Femur (tissue), 1 donor: ENCODE measurements around the gene PYCARD.
"Not testable (repeated sequence)": the region's sequence is repeated elsewhere in the genome, so short reads cannot be mapped to it uniquely, and the experiment has no call there.

Experiments
- DNase-seq: peaks from one replicate; pipeline ENCODE4 v3.0.0-alpha.2; 2017

The PYCARD gene

DNA sequence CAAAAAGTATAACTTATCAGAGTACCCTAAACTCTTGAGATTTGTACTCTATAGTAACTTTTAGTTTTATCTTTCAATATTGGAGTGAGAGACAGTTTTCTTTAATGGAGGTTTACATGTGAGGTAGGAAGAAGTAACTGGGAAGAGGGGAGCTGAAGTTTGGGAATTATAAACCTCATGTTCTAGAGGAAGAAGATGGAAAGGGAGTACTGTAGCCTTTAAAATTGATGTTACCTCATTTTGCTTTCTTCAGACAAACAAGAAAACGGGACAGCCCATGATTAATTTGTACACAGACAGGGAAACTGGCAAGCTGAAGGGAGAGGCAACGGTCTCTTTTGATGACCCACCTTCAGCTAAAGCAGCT lies 13.2 kb downstream of the PYCARD start:
- no peak for DNase-seq

DNA sequence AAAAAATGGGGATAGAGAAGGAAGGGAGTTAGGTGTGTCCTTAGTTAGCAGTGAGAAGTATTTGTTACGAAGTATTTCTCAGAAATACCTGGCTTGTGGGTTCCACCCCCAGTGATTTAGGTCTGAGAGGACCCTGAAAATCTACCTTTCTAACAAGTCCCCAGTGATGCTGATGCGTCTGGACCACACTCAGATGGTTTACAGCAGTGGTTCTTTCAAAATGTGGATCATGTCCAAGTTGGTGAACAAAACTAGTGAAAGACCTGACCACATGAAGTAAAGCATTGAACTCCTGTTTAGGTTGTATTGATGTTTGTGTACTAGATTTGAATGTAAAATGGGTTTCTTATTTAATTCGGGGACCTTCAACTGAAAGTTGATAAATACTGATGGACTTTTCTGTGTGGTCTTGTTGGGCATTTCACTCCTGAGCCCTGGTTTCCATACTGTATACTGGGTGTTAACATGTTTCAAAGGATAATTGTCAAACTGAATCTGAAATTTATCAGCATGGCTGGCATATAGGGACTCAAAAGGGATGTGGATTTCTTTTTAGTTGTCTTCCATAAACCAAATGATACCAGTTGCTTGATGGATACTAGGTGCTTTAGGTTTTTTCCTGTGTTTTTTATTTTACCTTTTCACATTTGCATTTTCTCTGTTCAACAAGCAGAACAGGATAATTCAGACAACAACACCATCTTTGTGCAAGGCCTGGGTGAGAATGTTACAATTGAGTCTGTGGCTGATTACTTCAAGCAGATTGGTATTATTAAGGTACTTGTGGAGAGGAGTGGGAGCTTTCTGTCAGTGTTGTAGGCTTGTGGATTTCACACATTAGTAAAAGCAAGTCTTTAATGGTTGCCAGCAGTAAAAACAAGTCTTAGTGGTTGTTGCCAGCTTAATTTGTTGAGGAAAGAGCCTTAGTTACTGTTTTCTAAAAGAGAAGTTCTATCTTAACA lies 13.8 kb downstream of the PYCARD start:
- DNase-seq, result no peak

DNA sequence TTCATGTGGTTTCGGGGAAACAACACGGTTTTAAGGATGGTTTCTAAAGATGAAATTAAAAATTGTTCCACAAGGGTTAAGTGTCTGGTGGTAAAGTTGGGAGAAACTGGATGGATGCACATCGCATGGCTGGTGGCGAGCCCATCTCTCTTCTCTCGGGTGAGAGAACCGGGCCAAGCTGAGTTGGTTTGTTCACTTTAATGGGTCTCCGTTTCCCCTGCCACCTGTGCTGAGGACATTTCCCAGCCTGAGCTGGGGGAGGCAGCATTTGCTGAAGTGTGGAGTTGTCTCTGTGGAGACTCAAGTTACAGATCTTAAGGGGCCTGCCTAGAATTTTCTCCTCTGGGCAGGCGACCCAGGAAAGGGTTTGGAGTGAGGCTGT lies 14.8 kb downstream of the PYCARD start:
- no peak for DNase-seq

DNA sequence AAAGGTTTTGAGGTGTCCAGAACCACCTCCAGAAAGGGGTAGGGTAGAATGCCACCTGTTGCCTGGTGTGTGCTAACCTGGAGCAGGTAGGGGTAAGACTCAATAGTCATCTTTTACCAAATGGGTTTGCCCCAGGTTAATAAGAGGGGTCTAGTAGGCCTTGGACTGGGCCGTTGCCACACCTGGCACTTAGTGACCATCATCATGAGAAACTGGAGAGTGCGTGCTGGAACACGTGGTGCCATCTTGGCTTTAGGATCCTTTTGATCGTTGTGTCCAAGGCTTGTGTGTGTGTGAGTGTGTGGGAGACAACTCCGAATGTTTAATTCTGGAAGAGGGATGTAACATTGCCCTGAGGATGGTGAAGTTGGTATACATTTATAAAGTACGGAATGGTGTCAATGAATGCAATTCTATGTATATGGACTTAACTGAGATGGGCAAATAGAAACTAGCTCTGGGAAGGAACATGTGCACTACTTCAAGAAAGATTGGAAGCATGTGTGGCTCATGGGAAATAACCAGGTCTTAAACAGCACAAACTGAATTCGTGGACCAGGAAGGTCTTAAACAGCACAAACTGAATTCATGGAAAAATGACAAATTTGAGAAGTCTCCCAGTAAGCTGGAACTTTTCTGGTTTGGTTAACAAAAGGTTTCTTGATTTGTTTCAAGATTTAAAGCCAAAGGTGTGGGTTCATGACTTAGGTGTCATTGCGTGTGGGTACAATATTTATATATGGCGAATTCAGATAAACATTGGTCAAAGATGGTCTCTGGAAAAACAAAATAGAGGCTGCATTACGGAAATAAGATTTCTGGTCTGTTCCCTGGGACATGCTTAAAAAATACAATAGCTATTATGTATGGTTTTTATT lies 15.4 kb downstream of the PYCARD start:
- DNase-seq, result no peak

DNA sequence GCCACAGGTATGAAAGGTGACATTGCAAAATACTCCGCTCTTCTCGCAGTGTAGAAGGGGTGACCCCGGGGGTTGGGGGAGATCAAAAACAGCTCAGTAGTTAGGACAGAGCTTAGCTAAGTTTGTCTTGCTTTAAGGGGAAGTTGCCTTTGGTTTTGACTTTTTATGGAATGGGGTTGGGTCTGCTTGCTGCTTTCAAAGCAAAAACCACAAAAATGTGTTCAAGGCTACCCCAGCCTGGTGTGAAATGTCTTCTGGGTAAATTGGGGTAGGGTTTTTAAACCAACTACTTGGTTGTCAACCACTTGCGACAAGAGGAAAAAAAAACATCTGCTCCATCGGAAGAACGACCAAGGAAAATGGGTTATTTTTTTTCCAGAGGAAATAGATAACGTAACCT lies 16.4 kb downstream of the PYCARD start:
- no peak for DNase-seq

DNA sequence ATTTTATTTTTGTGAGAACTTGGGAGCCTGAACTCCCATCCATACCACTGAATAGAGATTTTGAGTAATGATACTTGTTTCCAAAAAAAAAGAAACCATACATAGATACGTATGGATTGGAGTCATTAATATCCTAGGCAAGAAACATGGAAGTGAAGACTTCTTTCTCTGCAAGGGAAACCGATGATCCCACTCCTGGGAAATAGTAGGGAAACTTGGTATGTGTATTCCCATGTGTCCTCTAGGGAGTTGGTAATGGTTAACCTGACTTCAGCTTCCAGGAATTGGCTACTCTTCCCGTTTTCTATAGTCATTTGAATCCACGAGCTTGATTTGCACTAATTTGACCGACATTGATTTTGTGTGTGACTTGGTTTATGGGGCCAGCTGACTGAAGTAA lies 17.2 kb downstream of the PYCARD start:
- DNase-seq, result no peak

DNA sequence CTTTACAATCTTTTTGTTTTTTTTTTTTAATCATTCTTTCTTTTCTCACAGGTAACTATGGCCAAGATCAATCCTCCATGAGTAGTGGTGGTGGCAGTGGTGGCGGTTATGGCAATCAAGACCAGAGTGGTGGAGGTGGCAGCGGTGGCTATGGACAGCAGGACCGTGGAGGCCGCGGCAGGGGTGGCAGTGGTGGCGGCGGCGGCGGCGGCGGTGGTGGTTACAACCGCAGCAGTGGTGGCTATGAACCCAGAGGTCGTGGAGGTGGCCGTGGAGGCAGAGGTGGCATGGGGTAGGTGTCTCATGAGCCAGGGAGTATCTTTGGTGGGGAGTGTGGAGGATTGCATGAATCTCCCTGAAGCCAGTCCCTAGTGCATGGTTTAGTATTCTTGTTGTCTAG lies 17.7 kb downstream of the PYCARD start:
- DNase-seq, result no peak

DNA sequence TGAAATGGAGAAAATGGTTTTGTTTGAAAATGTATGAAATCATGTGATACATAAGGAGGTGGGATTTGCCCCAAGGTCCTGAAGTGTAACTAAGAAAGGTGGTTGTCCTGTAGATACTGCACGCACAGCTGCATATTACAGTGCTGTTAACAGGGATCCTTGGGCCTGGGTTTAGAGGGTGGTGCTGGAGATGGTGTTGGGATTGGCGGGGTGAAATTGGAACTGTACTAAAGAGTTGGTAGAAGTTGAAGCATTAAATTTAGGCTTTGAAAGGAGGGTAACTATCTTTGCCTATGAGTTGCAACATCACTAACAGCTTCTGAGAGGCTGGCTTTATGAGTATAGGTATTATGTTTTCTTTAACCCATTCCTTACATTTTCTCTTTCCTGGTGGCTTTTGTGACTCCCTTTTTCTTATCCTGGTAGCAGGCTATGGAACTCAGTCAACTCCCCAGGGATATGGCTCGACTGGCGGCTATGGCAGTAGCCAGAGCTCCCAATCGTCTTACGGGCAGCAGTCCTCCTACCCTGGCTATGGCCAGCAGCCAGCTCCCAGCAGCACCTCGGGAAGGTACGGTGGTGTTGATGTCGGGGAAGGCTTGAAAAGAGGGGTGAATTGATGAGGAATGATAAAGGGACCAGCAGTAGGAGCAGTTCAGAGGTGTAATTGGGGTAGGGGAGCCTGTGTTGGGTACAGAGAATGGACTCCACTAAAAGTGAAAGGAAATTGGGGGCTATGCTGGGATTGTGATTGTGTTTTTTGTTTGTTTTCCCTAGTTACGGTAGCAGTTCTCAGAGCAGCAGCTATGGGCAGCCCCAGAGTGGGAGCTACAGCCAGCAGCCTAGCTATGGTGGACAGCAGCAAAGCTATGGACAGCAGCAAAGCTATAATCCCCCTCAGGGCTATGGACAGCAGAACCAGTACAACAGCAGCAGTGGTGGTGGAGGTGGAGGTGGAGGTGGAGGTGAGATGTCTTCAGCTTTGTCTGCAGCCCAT lies 18.8 kb downstream of the PYCARD start:
- no peak for DNase-seq

GRCh38 chr16:31182391-31182790 lies 20.2 kb downstream of the PYCARD start:
- DNase-seq, result no peak

DNA sequence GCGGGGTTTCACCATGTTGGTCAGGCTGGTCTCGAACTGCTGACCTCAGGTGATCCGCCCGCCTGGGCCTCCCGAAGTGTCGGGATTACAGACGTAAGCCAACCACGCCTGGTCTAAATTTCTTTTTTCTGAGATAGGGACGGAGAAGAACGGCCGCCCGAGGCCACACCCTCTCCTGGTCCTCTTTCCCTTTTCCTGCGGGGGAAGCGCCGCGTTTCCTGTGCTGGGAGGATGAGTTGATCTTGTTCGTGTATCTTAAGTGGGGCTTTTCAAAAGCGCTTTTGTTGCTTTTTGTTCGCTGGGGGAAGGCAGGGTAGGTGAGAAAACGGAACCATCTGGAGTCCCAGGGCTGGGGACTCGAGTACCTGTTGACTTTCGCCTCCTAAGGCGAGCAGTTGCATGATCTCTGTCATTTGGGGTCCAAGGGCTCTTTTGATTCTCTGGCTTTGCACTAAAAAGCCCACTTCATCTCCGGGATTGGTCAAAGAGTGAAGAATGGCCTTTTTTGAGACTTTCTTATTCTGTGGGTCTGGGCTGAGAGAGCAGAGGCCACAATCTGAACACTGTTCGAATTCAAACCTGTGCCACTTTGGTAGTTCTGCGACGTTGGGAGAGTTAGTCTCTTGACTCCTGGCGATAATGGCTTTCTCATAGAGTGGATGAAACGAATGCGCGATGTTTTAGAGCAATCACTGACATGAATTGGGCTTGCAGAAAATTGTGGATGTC lies 21.3 kb downstream of the PYCARD start:
- peak; percentile 49 for DNase-seq

- DNase-seq, result peak; percentile 95
Observed at GRCh38 chr16:31179747-31180459, 22.7 kb downstream of the PYCARD start, which contains the start of gene FUS. TSS of gene FUS (plus strand) at chr16:31180139. CDS start at chr16:31180215, 76 bp downstream.

- no peak for DNase-seq
Observed at GRCh38 chr16:31179219-31179746, 23.3 kb downstream of the PYCARD start.

- peak; percentile 48 for DNase-seq
Observed at GRCh38 chr16:31177136-31177535, 25.4 kb downstream of the PYCARD start.

GRCh38 chr16:31170048-31170447 lies 32.5 kb downstream of the PYCARD start:
- DNase-seq, result not testable (repeated sequence)

DNA sequence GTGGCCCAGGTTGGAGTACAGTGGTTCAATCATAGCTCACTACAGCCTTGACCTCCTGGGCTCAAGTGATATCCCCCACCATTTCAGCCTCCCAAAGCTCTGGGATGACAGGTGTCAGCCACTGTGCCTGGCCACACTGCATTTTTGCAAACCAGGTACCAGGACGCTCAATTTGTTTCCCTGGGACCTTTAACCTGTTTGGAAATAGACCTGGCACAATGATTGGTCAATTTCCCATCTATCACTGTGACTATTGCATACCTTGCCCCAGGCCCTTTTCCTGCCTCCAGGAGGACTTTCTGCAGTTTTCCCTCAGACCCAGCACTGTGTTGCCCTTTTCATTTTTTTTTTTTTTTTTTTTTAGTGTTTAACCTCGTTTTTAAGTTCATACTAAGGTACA lies 33.7 kb downstream of the PYCARD start:
- no peak for DNase-seq

GRCh38 chr16:31167315-31167714 lies 35.2 kb downstream of the PYCARD start:
- no peak for DNase-seq

DNA sequence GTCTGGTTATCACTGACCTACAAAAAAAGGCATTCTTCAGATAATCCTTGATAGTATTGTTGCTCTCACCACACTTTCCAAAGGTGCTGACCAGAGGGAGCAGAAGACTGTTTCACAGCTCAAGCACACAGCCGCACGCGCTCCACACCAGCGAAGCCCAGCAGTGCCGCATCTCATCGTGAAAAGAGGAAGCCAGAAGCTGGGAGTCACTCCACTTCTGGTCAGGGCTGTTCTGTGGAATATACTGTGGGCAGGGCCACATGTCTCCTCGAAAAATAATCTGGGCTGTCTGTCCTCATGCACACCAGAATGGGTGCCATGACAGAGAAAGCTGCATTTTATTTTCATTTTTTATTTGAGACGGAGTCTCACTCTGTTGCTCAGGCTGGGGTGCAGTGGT lies 45.4 kb downstream of the PYCARD start:
- DNase-seq, result no peak
